Vagina (tissue), 2 donors: ENCODE data around the gene NR4A3.

Experiments used
- CTCF ChIP-seq, 3 experiments: fragments of 450-650 bp in 2 of 3; fragments of 200-600 bp in 1 of 3; sonication (generic) in 1 of 3; IDR thresholded peaks; one replicate each; pipeline ENCODE4 v1.5.1; 2017 to 2019; ENCODE audit warnings: antibody characterized with exemption in 3 of 3, mild to moderate bottlenecking in 2 of 3, moderate library complexity in 2 of 3
- POLR2A ChIP-seq, 2 donors: fragments of 450-650 bp; IDR thresholded peaks; one replicate each; pipeline ENCODE4 v1.6.1; 2017; ENCODE audit warnings: antibody characterized with exemption in 2 of 2, mild to moderate bottlenecking in 2 of 2, moderate library complexity in 2 of 2
- POLR2AphosphoS5 ChIP-seq, 2 donors: sonication (generic); formaldehyde crosslinking; IDR thresholded peaks; one replicate each; pipeline ENCODE4 v1.9.0; 2017; ENCODE audit warnings: antibody characterized with exemption in 2 of 2, mild to moderate bottlenecking in 2 of 2, low read depth in 1 of 2; ENCODE audit not compliant: insufficient read depth in 1 of 2

DNA sequence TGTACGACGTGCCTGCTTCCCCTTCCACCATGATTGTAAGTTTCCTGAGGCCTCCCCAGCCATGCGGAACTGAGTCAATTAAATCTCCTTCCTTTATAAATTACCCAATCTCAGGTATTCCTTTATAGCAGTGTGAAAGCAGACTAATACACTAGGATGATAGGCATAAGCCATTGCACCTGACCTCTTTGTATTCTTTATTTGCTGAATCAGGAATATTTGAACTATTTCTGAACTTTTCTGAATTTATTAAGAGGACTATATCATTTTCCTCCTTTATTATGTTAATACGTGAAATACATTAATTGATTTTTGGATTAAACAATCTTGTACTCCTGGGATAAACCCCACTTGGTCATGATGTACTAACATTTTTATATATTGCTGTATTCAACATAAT is 28.2 kb upstream of the NR4A3 start:
- no peak for TF ChIP-seq CTCF (IDR thresholded peaks at IDR 0.05)
- no peak for TF ChIP-seq POLR2AphosphoS5 (IDR thresholded peaks at IDR 0.05; ENCODE audit: insufficient read depth in 1 of 2, low read depth in 1 of 2)
- no peak for TF ChIP-seq POLR2A (IDR thresholded peaks at IDR 0.05)
